ENCODE results near the gene AHRR. TPM values are rescaled to one million over a fixed set of nuclear protein-coding genes. Genes with fewer than 3 reads are reported as not detected.
"Not testable (repeated sequence)": the region's sequence is repeated elsewhere in the genome, so short reads cannot be mapped to it uniquely, and the experiment has no call there.

AHRR gene
- total RNA-seq, 1 donor from 2014 or later: 0.53 TPM

GRCh38 chr5:406041-406440, 84.5 kb downstream of the AHRR start:
- Histone ChIP-seq H3K4me3 (ENCODE audit: low read depth, low read length) (no peak overlapping the region), H3K27me3 (ENCODE audit: control insufficient read depth, insufficient read depth, low read length) (peaks cover 5% of the 10 kb centered on the region), H3K36me3 (ENCODE audit: control insufficient read depth, insufficient read depth, low read length) (no peaks in the 10 kb centered on the region)
- TF ChIP-seq, protein P1, sequence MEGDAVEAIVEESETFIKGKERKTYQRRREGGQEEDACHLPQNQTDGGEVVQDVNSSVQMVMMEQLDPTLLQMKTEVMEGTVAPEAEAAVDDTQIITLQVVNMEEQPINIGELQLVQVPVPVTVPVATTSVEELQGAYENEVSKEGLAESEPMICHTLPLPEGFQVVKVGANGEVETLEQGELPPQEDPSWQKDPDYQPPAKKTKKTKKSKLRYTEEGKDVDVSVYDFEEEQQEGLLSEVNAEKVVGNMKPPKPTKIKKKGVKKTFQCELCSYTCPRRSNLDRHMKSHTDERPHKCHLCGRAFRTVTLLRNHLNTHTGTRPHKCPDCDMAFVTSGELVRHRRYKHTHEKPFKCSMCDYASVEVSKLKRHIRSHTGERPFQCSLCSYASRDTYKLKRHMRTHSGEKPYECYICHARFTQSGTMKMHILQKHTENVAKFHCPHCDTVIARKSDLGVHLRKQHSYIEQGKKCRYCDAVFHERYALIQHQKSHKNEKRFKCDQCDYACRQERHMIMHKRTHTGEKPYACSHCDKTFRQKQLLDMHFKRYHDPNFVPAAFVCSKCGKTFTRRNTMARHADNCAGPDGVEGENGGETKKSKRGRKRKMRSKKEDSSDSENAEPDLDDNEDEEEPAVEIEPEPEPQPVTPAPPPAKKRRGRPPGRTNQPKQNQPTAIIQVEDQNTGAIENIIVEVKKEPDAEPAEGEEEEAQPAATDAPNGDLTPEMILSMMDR (IDR thresholded peaks at IDR 0.05; ENCODE audit: insufficient read depth, low read length, severe bottlenecking): no peak
- FAIRE-seq (no peak), DNase-seq (ENCODE audit: low read depth) (no peak)

DNA sequence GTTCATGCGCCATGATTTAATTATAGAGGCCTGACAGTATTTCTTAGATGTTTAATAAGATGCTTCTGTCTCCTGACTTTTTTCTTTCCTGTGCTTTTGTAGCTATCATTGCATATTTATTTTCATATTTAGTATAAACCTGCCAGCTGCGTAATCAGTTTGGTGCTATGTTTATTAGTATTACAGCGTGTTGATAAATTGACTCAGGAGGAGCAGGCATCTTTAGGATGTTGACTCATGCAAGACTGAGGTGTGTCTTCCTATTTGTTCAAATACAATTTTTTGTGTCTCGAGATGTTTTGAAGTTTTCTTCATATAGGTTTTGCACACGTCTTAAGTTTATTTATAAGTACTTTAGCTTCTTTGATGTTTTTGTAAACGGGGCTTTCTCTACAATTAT, 85.5 kb downstream of the AHRR start:
- FAIRE-seq (no peak), DNase-seq (ENCODE audit: low read depth) (peak; percentile 77)
- TF ChIP-seq, protein P1 (IDR thresholded peaks at IDR 0.05; ENCODE audit: insufficient read depth, low read length, severe bottlenecking): no peak

GRCh38 chr5:407801-408268, 86.3 kb downstream of the AHRR start:
- no peak for FAIRE-seq
- TF ChIP-seq, protein P1 (IDR thresholded peaks at IDR 0.05; ENCODE audit: insufficient read depth, low read length, severe bottlenecking): no peak
- Histone ChIP-seq H3K27me3 (ENCODE audit: control insufficient read depth, insufficient read depth, low read length) (peaks cover 5% of the 10 kb centered on the region), H3K36me3 (ENCODE audit: control insufficient read depth, insufficient read depth, low read length) (no peaks in the 10 kb centered on the region), H3K4me3 (ENCODE audit: low read depth, low read length) (no peak overlapping the region)
- DNase-seq (ENCODE audit: low read depth): peak; percentile 44

More for the DNA sequence above, 85.5 kb downstream of the AHRR start:
- Histone ChIP-seq H3K36me3 (ENCODE audit: control insufficient read depth, insufficient read depth, low read length) (no peaks in the 10 kb centered on the region), H3K27me3 (ENCODE audit: control insufficient read depth, insufficient read depth, low read length) (peaks cover 5% of the 10 kb centered on the region), H3K4me3 (ENCODE audit: low read depth, low read length) (no peak overlapping the region)

- Histone ChIP-seq H3K36me3 (ENCODE audit: control insufficient read depth, insufficient read depth, low read length) (no peaks in the 10 kb centered on the region), H3K4me3 (ENCODE audit: low read depth, low read length) (no peak overlapping the region), H3K27me3 (ENCODE audit: control insufficient read depth, insufficient read depth, low read length) (no peaks in the 10 kb centered on the region)
- DNase-seq (ENCODE audit: low read depth) (no peak), FAIRE-seq (no peak)
- TF ChIP-seq, protein P1 (IDR thresholded peaks at IDR 0.05; ENCODE audit: insufficient read depth, low read length, severe bottlenecking): no peak
These were observed 89.5 kb downstream of the AHRR start for GRCh38 chr5:410911-411517.

GRCh38 chr5:411728-412127, 90.2 kb downstream of the AHRR start:
- H3K4me3 ChIP-seq (ENCODE audit: low read depth, low read length): no peak overlapping the region
- TF ChIP-seq, protein P1 (IDR thresholded peaks at IDR 0.05; ENCODE audit: insufficient read depth, low read length, severe bottlenecking): no peak
- DNase-seq (ENCODE audit: low read depth) (no peak), FAIRE-seq (no peak)
- H3K27me3 ChIP-seq (ENCODE audit: control insufficient read depth, insufficient read depth, low read length): no peaks in the 10 kb centered on the region
- no peaks in the 10 kb centered on the region for H3K36me3 ChIP-seq (ENCODE audit: control insufficient read depth, insufficient read depth, low read length)

DNA sequence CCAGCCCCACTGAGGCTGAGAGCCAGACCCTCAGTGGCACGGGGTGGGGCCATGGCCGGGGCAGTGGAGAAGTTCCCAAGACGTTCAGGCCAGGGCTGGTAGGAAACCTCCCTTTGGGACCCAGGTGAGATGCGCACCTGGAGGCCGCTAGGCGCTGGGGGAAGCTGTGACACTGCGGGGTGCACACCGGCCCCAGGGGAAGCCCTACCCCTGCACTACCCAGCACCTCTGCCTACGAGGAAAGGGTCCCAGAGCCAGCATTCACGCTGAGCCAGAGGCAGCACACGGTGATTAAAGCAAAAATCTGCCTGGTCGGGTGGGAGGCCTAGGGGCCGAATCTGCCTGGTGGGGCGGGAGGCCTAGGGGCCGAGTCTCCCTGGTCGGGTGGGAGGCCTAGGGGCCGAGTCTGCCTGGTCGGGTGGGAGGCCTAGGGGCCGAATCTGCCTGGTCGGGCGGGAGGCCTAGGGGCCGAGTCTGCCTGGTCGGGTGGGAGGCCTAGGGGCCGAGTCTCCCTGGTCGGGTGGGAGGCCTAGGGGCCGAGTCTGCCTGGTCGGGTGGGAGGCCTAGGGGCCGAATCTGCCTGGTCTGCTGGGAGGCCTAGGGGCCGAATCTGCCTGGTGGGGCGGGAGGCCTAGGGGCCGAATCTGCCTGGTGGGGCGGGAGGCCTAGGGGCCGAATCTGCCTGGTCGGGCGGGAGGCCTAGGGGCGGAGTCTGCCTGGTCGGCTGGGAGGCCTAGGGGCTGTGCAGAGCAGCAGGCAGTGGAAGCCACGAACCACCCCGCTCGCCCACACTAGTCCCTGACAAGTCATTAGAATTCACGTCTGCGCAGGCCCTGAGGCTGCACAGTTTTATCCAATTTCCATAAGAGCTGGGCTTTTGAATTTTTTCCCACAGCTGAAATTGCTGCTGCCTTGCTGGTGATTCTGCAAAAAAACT, 93.7 kb downstream of the AHRR start:
- DNase-seq (ENCODE audit: low read depth); FAIRE-seq; H3K4me3 ChIP-seq (ENCODE audit: low read depth, low read length); H3K36me3 ChIP-seq (ENCODE audit: control insufficient read depth, insufficient read depth, low read length); H3K27me3 ChIP-seq (ENCODE audit: control insufficient read depth, insufficient read depth, low read length): not testable (repeated sequence)
